ENCODE results near the gene ELAVL1.

The ELAVL1 gene

DNA sequence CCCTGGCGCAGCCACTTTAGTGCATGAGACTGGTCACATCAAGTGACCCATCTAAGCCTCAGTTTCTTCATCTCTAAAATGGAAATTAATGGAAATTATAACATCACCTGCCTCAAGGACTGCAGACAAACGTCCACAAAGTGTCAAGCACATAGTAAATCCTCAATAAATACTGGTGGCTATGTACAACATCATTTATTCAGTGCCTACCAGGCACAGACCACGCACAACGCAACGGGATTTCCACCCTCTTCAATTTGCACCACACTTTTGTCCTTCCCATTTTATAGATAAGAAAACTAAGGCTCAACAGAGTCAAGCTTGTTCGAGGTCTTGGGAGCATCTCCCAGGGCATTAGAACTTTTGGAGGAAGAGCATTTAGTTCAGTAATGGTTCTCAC lies 1.4 kb downstream of the ELAVL1 start:
- no peak for TF ChIP-seq CTCF (IDR thresholded peaks at IDR 0.05; ENCODE audit: unreplicated experiment in 3 of 3)
- peak overlapping the region; percentile 96 to 100 (median 97) for H3K4me3 Mint-ChIP-seq
- no peaks in the 10 kb centered on the region for H3K27me3 Mint-ChIP-seq (ENCODE audit: low read depth)
- peak overlapping the region; percentile 93 to 99 (median 98) for H3K27ac Mint-ChIP-seq
- H3K36me3 Mint-ChIP-seq (ENCODE audit: low read depth): peaks cover 19% of the 10 kb centered on the region
- no peaks in the 10 kb centered on the region for H3K9me3 Mint-ChIP-seq
- H3K4me1 Mint-ChIP-seq: peaks cover 40% of the 10 kb centered on the region

DNA sequence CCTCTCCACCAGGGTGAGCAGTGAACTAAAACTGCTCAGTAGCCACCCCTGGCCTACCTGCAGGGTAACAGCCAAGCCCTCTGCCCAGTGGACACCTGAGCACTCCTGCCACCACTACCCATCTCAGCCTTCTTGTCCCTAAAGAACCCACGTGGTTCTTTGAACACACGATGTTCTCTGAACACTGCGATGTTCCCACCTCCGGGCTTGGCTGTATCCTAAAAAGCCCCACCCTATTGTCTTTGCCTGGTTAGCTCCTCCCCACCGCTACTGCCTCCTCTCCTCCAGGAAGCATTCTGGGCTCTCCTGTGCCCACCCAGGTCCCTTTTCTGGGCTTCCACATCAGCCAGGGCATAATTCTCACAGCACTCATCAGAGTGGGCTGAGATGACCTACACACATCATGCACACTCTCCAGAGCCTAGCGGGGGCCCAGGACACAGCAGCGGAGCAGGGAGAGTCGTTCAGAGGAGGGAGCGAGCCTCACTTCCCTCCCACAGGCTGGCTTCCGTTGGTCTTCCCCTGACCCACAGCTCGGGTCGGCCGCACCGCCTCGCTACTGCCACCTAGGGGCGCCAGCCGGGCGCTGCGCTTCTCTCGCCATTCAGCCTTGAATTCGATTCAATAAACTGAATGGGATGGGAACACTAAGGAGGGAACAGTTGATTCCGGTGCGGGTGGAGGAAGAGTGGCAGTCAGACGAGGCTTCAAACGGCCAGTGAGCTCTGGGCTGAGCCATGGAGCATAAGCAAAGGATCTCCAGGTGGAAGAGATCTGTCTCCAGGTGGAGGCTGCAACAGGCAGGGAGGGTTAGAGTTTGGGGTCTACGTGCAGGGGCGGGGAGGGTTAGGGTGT lies 3.2 kb downstream of the ELAVL1 start:
- TF ChIP-seq CTCF (IDR thresholded peaks at IDR 0.05; ENCODE audit: unreplicated experiment in 3 of 3): peak; percentile 97 to 98 (median 97)
- peak overlapping the region; percentile 91 to 96 (median 95) for H3K27ac Mint-ChIP-seq
- H3K9me3 Mint-ChIP-seq: no peaks in the 10 kb centered on the region
- H3K36me3 Mint-ChIP-seq (ENCODE audit: low read depth): peaks cover 20% of the 10 kb centered on the region
- H3K4me3 Mint-ChIP-seq: peak overlapping the region; percentile 87 to 95 (median 90)
- H3K27me3 Mint-ChIP-seq (ENCODE audit: low read depth): no peaks in the 10 kb centered on the region
- peaks cover 41% of the 10 kb centered on the region for H3K4me1 Mint-ChIP-seq

DNA sequence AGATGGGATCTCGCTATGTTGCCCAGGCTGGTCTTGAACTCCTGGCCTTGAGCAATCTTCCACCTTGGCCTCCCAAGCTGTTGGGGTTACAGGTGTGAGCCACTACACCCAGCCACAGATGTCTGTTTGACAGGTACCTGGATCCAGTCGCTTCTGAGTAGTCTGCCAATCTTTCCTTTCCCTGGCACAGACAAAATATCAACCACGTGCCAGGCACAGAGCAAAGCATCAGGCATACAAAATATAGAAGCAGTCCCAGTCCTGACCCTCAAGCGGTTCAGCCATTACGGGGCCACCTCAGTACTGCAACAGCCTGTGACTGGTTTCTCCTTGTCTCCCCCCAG lies 3.8 kb downstream of the ELAVL1 start:
- H3K36me3 Mint-ChIP-seq (ENCODE audit: low read depth): peaks cover 26% of the 10 kb centered on the region
- peak overlapping the region in 2 of 3 experiments; percentile 95 to 96 for H3K27ac Mint-ChIP-seq
- H3K27me3 Mint-ChIP-seq (ENCODE audit: low read depth): no peaks in the 10 kb centered on the region
- no peaks in the 10 kb centered on the region for H3K9me3 Mint-ChIP-seq
- H3K4me3 Mint-ChIP-seq: peak overlapping the region; percentile 87 to 95 (median 90)
- TF ChIP-seq CTCF (IDR thresholded peaks at IDR 0.05; ENCODE audit: unreplicated experiment in 3 of 3): no peak
- H3K4me1 Mint-ChIP-seq: peaks cover 46% of the 10 kb centered on the region

DNA sequence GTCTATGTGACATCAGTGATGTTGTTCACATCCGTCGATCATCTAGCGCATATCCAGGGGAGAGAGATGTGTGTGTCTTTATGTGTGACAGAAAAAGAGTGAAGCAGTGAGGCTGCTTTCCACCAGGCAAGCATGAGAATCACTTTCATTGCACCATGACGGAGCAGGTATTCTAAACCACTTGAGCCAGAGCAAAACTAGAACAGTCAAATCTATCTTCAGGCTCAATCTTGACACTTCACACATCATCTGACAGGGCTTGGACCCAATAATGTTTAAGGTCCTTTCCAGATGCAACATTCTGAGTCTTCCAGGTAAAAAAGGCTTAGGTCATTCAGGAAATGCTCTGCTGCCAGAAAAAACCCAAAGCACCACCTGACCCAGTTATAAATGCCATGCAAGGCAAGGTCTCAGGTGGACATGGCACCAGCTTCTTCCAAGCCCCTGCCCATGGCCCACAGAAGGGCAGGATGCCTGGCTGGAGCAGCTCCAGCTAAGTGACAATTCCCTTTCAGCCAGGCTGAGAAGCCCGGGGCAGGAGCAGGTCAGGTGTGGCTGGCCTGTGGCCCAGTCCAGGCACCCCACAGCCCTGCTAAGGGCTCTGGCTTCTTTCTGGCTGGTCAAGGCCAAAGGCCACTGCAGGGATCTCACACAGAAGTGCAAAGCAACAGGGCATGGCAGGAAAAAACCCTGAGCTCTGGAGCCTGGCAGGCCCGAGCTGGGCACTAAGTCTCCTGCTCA lies 5.0 kb downstream of the ELAVL1 start:
- no peak for TF ChIP-seq CTCF (IDR thresholded peaks at IDR 0.05; ENCODE audit: unreplicated experiment in 3 of 3)
- no peaks in the 10 kb centered on the region for H3K9me3 Mint-ChIP-seq
- H3K27me3 Mint-ChIP-seq (ENCODE audit: low read depth): no peaks in the 10 kb centered on the region
- peaks cover 28% of the 10 kb centered on the region for H3K36me3 Mint-ChIP-seq (ENCODE audit: low read depth)
- peak overlapping the region in 1 of 3 experiments; percentile 95 for H3K27ac Mint-ChIP-seq
- H3K4me3 Mint-ChIP-seq: peak overlapping the region in 1 of 3 experiments; percentile 49
- peaks cover 49% of the 10 kb centered on the region for H3K4me1 Mint-ChIP-seq

DNA sequence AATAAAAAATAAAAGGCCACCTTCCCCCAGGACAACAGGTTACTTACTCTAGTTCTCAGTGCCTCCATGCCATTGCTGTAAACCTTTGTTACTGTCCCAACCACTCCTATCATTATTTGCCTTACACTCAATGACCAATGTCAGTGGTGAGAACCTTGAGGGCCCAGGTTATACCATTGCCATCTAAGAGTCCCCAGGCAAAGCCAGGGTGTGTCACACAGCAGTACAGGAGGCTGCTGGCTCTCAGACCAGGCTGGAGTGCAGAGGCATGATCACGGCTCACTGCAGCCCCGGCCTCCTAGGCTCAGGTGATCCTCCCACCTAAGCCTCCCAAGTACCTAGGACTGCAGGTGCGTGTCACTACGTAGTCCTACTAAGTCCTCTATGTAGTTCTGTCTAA lies 6.1 kb downstream of the ELAVL1 start:
- Mint-ChIP-seq H3K4me1 (peaks cover 55% of the 10 kb centered on the region), H3K9me3 (no peaks in the 10 kb centered on the region), H3K4me3 (no peak overlapping the region), H3K27me3 (ENCODE audit: low read depth) (no peaks in the 10 kb centered on the region), H3K27ac (no peak overlapping the region), H3K36me3 (ENCODE audit: low read depth) (peaks cover 31% of the 10 kb centered on the region)
- no peak for TF ChIP-seq CTCF (IDR thresholded peaks at IDR 0.05; ENCODE audit: unreplicated experiment in 3 of 3)
